Inflammatory macrophage treated with lipopolysaccharide for 4 hours (primary cell): ENCODE data around the gene ARHGAP40.
A peak's percentile ranks its signal among the peaks of the same experiment; 100 is the strongest.
"Not testable (repeated sequence)": the region's sequence is repeated elsewhere in the genome, so short reads cannot be mapped to it uniquely, and the experiment has no call there.

Experiments used
- DNase-seq: peaks from one replicate; pipeline ENCODE4 v3.0.0-alpha.2; 2020

The ARHGAP40 gene

DNA sequence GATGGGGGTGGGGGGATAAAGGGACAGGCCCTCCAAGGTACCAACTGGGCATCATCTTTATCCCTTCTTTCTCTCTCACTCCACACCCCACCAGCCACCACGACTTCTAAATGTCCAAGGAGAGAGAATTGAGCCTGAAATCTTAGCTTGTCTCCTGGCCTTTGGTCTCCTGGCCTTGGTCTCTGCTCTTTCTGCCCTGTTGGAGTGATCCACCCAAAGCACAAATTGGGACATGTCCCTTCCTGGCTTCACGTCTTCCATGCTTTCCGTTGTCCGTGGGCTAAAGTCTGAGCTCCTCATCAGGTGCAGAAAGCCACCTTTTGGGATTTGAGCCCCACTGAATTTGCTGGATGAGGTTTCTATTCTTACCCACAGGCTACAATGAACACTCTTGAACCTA, 12.3 kb upstream of the ARHGAP40 start:
- no peak for DNase-seq

DNA sequence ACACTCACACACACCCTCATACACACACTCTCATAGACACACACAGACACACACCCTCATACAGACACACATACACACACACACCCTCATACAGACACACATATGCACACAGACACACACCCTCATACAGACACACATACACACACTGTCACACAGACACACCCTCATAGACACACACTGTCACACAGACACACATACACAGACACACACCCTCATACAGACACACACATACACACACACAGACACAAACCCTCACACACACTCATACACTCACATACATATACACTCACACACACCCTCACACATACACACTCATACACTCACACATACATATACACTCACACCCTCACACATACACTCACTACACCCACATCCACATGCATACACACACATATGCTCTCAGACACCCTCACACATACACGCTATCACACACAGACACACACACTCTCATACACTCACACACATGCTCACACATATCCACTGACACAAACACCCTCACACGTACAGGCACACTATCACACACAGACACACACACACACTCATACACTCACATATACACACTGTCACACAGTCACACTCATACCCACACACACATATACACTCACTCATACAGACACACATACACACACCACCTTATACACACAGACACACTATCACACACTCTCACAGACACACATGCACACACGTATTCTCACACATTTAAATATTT, 11.5 kb upstream of the ARHGAP40 start:
- DNase-seq = no peak

DNA sequence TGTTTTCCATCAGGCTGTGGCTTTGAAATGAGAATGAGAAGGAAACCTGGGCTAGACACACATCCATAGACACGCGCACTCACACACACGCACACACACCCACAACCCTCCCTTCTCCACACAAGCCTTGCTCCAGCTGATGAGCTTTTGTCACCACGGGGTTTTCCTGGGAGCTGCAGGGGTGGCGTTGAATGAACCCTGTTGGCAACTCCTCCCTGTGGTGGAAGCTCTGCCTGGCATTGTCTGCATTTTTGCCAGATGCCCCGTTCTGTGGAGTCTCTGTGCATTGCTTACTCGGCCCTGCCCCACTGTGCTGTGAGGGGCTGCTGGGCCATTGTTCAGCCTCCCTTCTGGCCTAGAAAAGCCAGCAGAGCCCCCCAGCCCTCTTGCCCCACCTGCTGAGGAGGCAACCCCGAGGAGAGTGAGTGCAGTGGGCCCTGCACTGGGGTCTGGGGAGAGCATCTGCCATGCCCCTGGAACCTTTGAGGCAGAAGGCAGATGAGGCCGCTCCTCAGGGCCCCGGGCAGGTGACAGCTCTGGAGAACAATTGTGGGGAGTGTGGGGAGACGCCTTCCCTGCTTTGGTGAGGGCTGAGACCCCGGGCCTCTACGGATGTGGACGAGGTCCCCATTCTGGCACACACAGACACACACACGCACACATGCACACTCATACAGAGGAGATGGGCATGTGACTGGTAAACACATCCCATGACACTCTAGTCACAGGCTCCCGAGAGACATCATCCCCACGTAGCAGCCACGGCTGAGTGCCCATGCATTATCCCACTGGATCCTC, 10.7 kb upstream of the ARHGAP40 start:
- peak; percentile 20 for DNase-seq

DNA sequence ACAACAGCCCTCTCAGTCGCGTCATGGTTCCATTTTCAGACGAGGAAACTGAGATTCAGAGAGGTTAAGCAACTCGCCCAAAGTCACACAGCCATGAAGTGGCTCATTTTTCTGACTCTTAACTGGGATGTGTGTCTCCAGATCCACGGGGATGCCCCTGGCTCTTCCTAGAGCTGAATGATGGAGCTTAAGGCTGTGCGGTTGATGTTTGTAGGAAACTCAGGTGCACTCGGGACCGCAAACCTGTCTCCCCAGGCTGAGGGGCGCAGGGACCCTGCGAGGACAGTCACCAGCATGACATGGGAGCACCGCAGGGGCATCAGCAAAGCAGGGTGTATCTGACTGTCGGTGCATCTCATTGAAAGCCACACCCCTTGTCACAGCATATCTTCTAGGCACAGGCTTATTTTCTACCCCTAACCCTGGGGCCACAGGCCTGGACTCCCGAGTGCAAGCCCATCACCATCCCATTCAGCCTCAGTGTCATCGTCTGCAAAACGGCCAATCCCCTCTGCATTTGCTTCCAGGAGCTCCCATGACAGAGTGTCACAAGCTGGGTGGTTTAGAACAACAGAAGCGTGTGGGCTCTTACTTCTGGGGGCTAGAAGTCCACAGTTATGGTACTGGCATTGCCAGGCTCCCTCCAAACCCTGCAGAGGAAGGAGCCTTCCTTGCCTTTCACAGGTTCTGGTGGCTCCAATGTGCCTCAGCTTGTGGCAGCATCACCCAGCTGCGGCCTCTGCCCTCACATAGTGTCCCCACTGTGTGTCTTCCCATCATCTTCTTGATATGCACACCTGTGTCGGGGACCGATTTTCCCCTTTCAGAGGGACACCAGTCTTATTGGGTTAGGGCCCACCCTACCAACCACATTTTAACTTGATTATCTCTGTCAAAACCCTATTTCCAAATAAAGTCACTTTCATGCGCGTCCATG, 9.9 kb upstream of the ARHGAP40 start:
- no peak for DNase-seq

DNA sequence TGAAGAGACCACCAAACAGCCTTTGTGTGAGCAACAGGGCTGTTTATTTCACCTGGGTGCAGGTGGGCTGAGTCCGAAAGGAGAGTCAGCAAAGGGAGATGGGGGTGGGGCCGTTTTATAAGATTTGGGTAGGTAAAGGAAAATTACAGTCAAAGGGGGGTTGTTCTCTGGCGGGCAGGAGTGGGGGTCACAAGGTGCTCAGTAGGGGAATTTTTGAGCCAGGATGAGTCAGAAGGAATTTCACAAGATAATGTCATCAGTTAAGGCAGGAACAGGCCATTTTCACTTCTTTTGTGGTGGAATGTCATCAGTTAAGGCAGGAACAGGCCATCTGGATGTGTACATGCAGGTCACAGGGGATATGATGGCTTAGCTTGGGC, 9.2 kb upstream of the ARHGAP40 start:
- peak; percentile 22 for DNase-seq

DNA sequence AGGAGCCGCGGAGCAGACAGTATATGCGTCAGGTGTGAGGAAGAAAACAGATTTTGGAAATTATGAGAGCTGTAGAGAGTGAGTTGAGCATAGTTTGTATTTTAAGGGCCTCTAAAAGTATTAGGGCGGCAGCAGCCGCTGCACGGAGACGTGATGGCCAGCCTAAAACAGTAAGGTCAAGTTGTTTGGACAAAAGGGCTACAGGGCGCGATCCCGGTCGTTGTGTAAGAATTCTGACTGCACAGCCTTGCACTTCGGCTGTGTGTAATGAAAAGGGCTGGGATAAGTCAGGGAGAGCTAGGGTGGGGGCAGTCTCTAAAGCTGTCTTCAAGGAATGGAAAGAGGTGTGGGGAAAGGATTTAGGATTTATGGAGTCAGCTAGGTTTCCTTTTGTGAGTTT, 7.3 kb upstream of the ARHGAP40 start:
- not testable (repeated sequence) for DNase-seq

DNA sequence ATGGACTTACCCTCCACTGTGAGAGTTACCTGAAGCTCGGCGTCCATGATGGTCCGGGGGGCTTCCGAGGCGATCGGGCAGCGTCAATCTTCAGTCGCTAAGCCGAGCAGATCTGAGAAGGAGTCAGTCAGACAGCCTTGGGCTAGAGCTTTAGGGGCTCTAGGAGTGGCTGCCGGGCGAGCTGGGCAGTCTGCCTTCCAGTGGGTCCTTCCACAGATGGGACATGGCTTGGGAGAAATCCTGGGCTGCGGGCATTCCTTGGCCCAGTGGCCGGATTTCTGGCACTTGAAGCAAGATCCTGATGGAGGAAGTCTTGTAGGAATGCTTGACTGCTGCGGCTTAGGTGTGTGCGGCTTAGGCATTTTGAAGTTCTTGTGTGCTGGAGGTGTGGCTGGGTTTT, 5.7 kb upstream of the ARHGAP40 start:
- not testable (repeated sequence) for DNase-seq

DNA sequence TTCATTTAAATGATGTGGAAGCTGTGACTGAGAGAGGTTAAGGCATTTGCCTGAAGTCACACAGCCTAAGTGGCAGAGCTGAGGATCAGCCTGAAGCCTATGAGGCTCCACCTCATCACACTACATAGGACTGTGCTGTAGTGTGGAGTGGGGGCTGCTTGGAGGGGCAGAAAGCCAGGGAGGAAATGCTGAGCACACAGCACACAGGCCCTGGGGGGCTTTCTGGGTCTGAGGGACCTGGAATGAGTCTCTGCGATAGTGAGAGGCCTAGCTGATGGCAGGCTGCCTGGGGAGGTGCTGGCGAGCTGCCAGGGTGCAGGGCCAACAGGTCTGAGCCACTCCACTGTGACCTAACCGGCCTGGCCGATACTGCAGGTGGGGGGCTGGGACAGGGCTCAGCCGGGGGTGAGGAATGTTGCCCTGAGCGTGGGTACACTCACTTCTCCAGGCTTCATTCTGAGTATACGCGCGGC, 2.2 kb upstream of the ARHGAP40 start:
- no peak for DNase-seq

DNA sequence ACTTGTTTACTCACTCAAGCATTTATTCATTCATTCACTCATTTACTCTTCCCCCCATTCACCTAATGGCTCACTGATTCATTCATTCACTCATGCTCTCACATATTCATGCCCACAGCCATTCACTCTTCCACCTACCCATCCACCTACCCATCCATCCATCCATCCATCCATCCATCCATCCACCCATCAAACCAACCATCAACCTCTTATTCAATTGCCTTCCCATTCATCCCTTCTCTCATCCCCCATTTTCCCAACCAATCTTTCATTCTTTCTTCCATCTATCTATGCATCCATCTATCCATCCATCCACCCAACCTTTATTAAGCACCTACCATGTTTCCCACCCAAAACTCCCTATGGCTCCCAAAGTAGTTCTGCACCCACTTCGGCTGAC, 1.6 kb upstream of the ARHGAP40 start:
- no peak for DNase-seq

DNA sequence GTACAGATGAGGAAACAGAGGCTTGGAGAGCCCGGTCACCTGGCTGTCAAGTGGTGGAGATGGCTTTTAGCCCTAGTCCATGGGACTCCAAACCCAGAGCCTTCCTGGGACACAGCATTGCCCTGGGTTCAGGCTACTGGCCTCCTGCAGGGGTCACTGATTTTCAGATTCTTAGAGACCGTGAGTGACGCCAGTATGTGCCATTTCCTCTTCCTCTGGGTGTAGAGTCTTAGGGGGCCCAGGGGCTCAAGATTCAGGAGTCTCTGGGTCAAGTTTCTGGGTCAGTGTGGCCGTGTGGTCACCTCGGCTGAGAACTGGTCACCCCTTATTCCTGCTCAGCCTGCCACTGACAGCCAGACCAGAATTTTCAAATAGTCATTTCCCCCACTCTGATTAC, 574 bp downstream of the ARHGAP40 start:
- DNase-seq = peak; percentile 1

DNA sequence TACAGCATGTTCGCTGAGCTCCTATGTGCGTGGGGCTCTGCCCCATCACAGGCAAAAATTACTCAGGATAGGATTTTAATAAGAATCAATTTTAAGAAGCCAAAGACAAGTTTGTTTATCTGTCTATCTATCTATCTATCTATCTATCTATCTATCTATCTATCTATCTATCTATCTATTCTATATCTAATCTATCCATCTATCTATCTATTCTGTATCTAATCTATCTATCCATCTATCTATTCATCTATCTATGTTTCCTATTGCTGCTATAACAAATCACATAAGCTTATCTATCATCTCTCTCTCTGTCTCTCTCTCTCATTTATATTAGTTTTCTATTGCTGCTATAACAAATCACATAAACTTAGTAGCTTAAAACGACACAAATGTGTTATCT, 1.7 kb downstream of the ARHGAP40 start:
- no peak for DNase-seq

DNA sequence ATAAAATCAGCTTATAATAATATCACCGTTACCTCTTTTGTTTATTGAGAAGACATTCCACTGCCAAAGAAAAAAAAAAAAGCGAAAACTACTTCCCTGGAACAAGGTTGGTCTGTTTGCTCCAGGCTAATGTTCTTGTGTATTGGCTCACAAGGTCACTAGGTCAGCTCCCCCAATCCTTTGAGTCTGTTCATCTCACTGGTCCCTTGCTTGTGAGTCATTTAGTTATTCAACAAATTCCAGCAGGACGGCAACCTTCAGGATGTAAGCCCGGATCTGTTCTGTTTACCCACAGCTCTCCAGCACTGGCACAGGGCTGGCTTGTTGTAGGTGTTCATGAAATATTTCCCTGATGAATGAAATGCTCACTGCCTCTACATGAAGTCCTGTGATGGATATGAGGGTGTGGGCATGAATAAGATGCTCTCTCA, 3.3 kb downstream of the ARHGAP40 start:
- DNase-seq = no peak

DNA sequence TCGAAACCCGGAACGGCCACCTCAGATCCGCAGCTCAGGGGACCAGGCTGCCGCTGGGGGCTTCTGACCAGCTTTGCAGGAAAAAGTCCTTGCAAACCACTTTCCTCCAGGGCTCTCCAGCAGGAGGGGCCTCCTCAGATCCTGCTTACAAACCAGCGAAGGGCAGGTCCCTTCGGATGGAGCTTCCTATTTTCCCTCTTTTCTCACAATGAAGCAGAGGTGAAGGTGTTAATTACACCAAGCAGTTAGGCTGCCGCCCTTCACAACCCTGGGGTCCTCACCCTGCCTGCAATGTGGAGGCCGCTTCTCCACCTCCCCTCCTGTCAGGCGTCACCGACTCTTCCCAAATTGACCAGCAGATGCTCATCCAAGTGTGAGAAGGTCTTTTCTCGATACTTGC, 5.7 kb downstream of the ARHGAP40 start:
- DNase-seq = no peak

DNA sequence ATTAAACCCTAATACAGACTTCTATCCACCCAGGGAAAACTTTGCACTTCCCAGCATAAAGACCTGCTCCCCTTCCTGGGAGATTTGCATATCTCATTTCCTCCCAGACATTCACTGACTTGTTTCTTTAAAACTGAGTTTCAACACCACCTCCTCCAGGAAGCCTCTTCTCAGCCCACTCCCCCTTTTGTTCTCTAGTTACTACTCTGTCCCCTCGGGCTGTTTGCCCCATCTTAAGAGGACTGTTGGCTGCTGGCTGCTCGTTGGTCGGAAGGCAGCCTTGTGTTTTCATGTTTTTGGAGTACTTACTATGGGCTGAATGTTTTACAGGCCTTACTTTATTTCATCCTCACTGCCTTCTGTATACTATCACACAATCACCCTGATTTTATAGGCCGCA, 6.6 kb downstream of the ARHGAP40 start:
- no peak for DNase-seq

DNA sequence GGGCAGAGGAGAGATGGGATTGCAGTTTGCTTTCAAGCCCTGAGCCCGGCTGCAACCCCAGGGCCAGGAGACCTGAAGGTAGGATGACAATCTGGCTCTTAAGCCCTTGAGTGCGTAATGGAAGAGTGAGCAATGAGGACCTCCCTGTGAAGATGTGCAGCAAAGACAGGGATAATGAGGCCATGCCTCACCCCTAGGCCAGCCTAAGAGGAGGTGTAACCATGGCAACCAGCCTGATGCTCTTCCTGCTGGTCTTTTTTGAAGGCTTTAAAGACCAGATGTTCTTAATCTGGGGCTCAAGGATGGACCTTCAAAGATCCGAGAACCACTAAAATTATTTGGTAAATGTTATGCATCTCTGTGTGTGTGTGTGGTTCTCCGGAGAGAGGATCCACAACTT, 8.2 kb downstream of the ARHGAP40 start:
- DNase-seq = no peak

DNA sequence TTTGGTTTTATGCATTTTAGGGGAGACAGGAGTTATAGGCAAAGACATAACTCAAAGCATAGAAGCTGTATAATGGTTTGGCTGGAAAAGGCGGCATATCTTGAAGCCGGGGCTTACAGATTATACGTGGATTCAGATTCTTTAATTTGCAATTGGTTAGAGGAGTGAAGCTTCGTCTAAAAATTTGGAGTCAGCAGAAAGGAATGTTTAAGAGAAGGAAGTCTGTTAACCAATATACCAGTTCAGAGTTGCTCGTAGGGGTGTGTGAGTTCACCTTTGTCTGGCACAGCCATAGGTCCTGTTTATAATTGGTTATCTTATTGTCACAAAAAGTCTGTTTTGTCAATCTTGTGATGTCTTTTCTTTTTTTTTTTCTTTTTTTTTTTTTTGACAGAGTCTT, 8.9 kb downstream of the ARHGAP40 start:
- DNase-seq = no peak

DNA sequence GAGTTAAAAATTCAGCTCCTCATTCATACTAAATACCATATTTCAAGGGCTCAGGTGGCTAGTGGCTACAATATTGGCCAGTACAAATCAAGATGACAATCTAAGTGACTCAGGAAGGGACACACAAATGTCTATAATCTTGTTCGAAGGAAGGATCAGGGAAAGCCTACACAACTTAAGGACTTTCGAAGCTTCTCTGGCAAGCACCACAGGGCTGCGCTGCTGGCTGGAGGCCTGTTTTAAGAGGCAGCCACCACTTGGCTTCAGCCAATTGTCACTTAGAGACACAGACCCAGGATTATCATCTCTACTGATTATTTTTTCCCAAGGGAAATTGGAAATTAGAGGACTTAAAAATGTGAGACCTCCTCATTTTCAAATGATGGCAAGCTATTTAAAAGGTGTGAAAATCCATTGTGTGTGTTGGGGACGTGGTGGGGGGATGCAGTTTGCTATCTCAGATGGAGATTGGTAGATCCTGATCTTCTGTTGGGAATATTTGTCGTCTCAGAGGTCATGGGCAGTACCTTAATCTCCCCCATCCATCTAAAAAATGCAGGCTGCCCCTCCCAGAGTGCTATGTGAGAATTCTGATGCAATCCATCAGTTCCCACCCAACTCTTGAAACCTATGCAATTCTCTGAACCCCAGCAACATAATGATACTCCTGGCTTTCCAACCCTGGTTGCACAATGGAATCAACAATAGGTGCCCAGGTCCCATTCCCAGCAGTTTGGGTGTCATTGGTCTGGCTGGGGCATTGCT, 11.3 kb downstream of the ARHGAP40 start:
- no peak for DNase-seq

DNA sequence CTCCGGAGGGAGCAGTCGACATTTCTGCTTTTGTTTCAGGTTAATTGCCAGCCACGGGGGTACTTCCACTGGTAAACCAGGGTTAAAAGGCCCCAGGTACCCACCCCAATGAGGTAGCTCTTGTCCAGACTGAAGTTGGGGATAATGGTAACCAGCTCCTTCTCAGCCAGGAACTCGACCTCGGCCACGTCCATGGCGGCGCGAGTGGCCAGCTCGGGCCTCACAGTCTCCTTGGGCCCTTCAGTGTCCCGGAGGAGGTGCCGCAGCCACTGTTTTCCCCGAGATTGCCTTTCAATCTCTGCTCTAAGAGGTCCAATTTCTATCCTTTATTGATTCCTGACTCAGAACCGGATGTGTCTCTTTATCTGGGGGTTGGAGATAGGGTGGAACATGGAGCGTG, 13.7 kb downstream of the ARHGAP40 start:
- no peak for DNase-seq

DNA sequence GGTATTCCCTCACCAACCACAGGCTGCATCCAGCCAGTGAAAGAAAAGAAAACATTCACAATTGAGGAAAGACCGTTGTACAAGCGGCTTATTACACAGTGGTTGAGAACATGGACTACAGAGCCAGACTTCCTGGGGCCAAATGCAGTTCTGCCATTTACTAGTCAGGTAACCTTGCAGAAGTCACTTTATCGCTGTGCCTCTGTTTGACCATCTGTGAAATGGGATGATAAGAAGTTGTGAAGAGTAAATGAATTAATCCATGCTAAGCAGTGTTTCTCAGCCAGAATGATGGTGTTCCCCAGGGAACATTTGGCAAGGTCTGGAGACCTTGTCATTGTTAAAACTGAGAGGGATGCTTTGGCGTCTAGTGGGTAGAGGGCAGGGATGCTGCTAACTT, 14.8 kb downstream of the ARHGAP40 start:
- no peak for DNase-seq

DNA sequence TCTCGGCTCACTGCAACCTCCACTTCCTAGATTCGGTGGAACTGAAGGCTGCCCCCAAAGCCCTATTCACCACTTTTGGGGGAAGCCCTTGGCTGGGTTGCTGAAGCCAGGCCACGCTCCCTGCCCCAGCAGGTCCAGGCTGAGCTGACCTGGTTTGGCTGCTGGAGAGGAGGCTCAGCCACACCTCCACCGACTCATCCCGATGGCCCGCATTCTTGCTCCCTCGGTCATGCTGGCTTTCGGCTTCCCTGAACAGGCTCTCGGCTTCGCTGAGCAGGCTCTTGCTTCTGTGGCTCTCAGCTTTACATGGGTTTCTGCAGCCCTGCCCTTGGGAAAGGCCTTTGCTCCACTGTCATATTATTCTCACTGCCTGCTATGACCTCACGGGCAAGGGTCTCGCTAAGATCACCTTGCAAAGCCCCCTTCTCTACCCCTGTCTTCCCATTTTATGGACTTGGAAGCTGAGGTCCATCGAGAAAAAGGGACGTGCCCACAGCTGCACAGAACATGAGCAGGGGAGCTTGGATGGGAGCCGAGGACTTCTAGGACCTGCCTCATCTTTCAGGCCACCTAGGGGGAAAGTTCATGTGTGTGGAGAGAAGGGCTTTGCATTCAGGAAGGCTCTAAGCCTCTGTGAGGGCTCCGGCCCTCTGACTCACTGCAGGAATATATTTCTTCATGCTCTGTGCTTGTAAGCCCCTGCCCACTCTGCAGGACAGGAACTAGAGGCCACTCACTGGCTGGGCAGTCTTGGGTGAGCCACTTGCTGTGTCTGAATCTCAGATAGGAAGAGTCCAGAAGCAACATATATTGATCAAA, 15.6 kb downstream of the ARHGAP40 start:
- no peak for DNase-seq

DNA sequence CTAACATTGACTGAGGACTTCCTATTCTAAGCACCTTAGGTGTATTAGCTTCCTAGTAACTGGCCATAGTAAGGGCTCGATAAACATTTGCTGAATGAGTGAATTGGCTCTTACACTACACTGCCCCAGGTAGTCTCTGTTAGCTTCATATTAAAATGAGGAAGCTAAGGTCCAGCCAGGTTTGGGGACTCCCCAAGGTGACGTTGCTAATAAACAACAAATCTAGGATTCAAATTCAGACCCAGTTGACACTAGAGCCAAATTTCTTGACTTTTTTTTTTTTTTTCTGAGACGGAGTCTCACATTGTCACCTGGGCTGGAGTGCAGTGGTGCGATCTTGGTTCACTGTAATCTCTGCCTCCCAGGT, 16.2 kb downstream of the ARHGAP40 start:
- no peak for DNase-seq

DNA sequence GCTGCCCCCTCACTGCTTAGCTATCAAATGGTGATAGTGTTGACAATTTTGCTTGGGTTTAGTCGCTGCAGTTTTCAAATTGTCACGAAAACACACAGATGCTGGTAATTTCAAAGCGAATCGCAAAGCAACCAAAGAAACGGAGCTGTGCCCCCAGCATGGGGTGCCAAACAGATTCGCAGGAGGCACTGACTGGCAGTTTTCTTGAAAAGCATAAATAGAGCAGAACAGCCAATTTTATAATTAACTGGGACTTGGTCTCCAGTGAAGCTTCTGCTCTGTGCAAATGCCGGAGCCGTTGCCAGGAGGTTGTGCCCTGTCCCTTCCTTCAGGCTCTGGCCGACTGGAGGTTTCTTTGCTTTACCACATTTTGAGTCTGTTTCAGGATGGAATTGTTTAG, 18.8 kb downstream of the ARHGAP40 start:
- no peak for DNase-seq
